GM21723 (cell line): ENCODE measurements around the gene SORCS2.

Source experiments
- ATAC-seq: cut with Tn5 transposase; IDR thresholded peaks from one replicate; pipeline ENCODE4 v1.9.1; 2021; ENCODE audit warnings: mild to moderate bottlenecking, moderate library complexity; ENCODE audit not compliant: unreplicated experiment

SORCS2 gene

GRCh38 chr4:7319024-7319423 is 126.7 kb downstream of the SORCS2 start:
- ATAC-seq: no peak

GRCh38 chr4:7320206-7320797 is 128.0 kb downstream of the SORCS2 start:
- ATAC-seq: no peak

- no peak for ATAC-seq
Observed at GRCh38 chr4:7322166-7322991, 130.0 kb downstream of the SORCS2 start.

- ATAC-seq: no peak
Observed at GRCh38 chr4:7323461-7323871, 131.1 kb downstream of the SORCS2 start.

GRCh38 chr4:7323872-7324650 is 131.7 kb downstream of the SORCS2 start:
- no peak for ATAC-seq

- ATAC-seq: no peak
Observed at GRCh38 chr4:7324651-7325121, 132.3 kb downstream of the SORCS2 start.

- no peak for ATAC-seq
Observed at GRCh38 chr4:7325541-7325940, 133.2 kb downstream of the SORCS2 start.

- no peak for ATAC-seq
Observed at GRCh38 chr4:7326306-7326692, 134.0 kb downstream of the SORCS2 start.

- ATAC-seq: no peak
Observed at GRCh38 chr4:7326693-7327340, 134.5 kb downstream of the SORCS2 start.

- no peak for ATAC-seq
Observed at GRCh38 chr4:7327341-7327885, 135.1 kb downstream of the SORCS2 start.

- no peak for ATAC-seq
Observed at GRCh38 chr4:7328162-7328912, 136.0 kb downstream of the SORCS2 start.

GRCh38 chr4:7328913-7329638 is 136.7 kb downstream of the SORCS2 start:
- ATAC-seq: no peak

- ATAC-seq: no peak
Observed at GRCh38 chr4:7330031-7330596, 137.8 kb downstream of the SORCS2 start.

GRCh38 chr4:7330811-7331681 is 138.7 kb downstream of the SORCS2 start:
- no peak for ATAC-seq

- ATAC-seq: no peak
Observed at GRCh38 chr4:7331682-7332000, 139.3 kb downstream of the SORCS2 start.

GRCh38 chr4:7332216-7333023 is 140.1 kb downstream of the SORCS2 start:
- no peak for ATAC-seq

- ATAC-seq: no peak
Observed at GRCh38 chr4:7333024-7333780, 140.9 kb downstream of the SORCS2 start.
